Thyroid gland (tissue), 4 donors: ENCODE results near the gene SEC23IP. TPM values are rescaled to one million over a fixed set of nuclear protein-coding genes. Genes with fewer than 3 reads are reported as not detected.

Experiments used
- DNase-seq, 2 donors: peaks; one replicate each; pipeline ENCODE4 v3.0.0-alpha.2; 2019
- H3K27ac ChIP-seq, 3 donors: fragments of 200-600 bp; sonication (generic); 1 replicate in 2 of 3; 2 replicates in 1 of 3; pipeline ENCODE4 v1.5.1; 2016 to 2019; ENCODE audit warnings: mild to moderate bottlenecking in 1 of 3, moderate library complexity in 1 of 3
- H3K27me3 ChIP-seq: fragments of 200-600 bp; sonication (generic); one replicate; pipeline ENCODE4 v1.5.1; 2019
- H3K36me3 ChIP-seq, 2 donors: fragments of 200-600 bp; sonication (generic); one replicate each; pipeline ENCODE4 v1.5.1; 2016 to 2019
- H3K4me1 ChIP-seq, 2 donors: fragments of 200-600 bp; sonication (generic); one replicate each; pipeline ENCODE4 v1.5.1; 2017 to 2019
- H3K4me3 ChIP-seq, 3 donors: fragments of 200-600 bp; sonication (generic); replicated peaks in 1 of 3; 1 replicate in 2 of 3; 2 replicates in 1 of 3; pipeline ENCODE4 v1.5.1; 2016; ENCODE audit warnings: mild to moderate bottlenecking in 1 of 3
- H3K9me3 ChIP-seq: fragments of 200-600 bp; sonication (generic); one replicate; pipeline ENCODE4 v1.5.1; 2017
- CTCF ChIP-seq, 6 experiments: fragments of 200-600 bp in 3 of 6; fragments of 450-650 bp in 3 of 6; sonication (generic) in 3 of 6; IDR thresholded peaks; one replicate each; pipeline ENCODE4 v1.5.1; 2016 to 2019; ENCODE audit warnings: antibody characterized with exemption in 6 of 6, mild to moderate bottlenecking in 2 of 6, inconsistent platforms in 1 of 6, moderate library complexity in 1 of 6
- POLR2A ChIP-seq, 2 donors: fragments of 450-650 bp; IDR thresholded peaks; one replicate each; pipeline ENCODE4 v1.6.1; 2017; ENCODE audit warnings: antibody characterized with exemption in 2 of 2, mild to moderate bottlenecking in 2 of 2, moderate library complexity in 1 of 2
- WGBS, 2 donors: methylation state at CpG; one replicate each; pipeline ENCODE4 v1.1.5; 2017; 5-methylcytosine and 5-hydroxymethylcytosine counted together
- intact Hi-C: fragments of 100-400 bp; cut with DNase I; formaldehyde crosslinking; loops from one replicate; pipeline ENCODE4 v1.15.1; 2023
- total RNA-seq, 4 donors: library from RNA; depleted of rRNA; stranded (reverse); fragments of >200 nt; gene quantifications; one replicate each; pipeline ENCODE4 v1.2.3, GENCODE V29; 2016

The SEC23IP gene
- 10 to 100 TPM; 16.0 to 34.0 (median 32.7) TPM for total RNA-seq

DNA sequence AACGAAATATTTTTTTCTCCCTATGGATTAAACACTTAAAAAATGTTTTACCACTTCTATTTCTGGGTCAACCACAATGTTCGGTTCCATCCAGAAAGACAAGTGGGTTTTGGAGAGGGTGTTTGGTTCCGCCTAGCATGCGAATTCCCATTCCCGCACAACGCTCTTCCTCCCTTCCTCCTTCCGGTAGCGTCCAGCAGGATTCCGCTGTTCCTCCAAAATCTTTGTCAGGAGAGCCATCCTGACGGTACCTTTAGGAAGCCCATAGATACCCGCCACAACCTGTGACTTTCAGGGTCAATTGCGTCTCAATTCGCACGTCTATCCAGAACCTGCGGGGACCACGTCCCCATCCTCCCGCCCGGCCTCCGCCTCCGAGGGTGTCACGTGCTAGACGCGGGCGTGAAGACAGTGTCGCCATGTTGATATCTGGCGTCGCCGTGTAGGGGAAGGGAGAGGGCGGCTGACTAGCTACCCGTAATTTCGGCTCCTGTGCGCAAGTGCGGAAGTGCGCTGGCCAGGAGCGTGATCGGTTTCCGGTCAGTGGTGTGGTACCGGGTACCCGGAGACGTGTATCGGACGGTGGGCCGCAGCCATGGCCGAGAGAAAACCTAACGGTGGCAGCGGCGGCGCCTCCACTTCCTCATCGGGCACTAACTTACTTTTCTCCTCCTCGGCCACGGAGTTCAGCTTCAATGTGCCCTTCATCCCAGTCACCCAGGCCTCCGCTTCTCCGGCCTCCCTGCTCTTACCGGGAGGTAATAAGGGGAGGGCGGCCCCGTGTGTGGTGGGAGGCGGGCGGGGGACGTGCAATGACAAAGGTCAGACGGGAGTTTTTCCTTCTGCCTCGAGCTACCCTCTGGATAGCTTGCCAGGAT, at the start of gene SEC23IP:
SEC23IP (plus strand) TSS at position 543 of the 878 bp plus-strand sequence; CDS start at position 596, 53 bp downstream.
- H3K4me3 ChIP-seq, result peak within 1 kb of the TSS; percentile 74 to 100 (median 84)
- H3K27ac ChIP-seq, result peak within 1 kb of the TSS; percentile 64 to 76 (median 72)
- H3K9me3 ChIP-seq, result no peaks in the 10 kb centered on the region
- H3K36me3 ChIP-seq, result no peaks in the 10 kb centered on the region
- intact Hi-C loops, result no loop called here
- no peaks in the 10 kb centered on the region for H3K27me3 ChIP-seq
- WGBS, 2 donors, result 1 to 2% methylated on average over 39 to 58 of the region's 61 CpGs
- peaks cover 32 to 34% of the 10 kb centered on the region in 2 donors for H3K4me1 ChIP-seq
- TF ChIP-seq POLR2A (IDR thresholded peaks at IDR 0.05), result peak in 1 of 2 donors; percentile 83
- TF ChIP-seq CTCF (IDR thresholded peaks at IDR 0.05), result peak in 1 of 6 experiments; percentile 5
- DNase-seq, result peak; percentile 98

- H3K27me3 ChIP-seq, result no peaks in the 10 kb centered on the region
- H3K36me3 ChIP-seq, result peaks cover 61 to 68% of the 10 kb centered on the region in 2 donors
- H3K9me3 ChIP-seq, result no peaks in the 10 kb centered on the region
- 94 to 97% methylated on average over 1 of the region's 1 CpG for WGBS, 2 donors
- DNase-seq, result no peak
- H3K4me3 ChIP-seq, result no peak overlapping the region
- no peak overlapping the region for H3K27ac ChIP-seq
- no peaks in the 10 kb centered on the region for H3K4me1 ChIP-seq
- intact Hi-C loops, result no loop called here
- TF ChIP-seq CTCF (IDR thresholded peaks at IDR 0.05) (no peak), POLR2A (IDR thresholded peaks at IDR 0.05) (no peak)
These were observed 46.9 kb upstream of the SEC23IP start for GRCh38 chr10:119845656-119846055.

DNA sequence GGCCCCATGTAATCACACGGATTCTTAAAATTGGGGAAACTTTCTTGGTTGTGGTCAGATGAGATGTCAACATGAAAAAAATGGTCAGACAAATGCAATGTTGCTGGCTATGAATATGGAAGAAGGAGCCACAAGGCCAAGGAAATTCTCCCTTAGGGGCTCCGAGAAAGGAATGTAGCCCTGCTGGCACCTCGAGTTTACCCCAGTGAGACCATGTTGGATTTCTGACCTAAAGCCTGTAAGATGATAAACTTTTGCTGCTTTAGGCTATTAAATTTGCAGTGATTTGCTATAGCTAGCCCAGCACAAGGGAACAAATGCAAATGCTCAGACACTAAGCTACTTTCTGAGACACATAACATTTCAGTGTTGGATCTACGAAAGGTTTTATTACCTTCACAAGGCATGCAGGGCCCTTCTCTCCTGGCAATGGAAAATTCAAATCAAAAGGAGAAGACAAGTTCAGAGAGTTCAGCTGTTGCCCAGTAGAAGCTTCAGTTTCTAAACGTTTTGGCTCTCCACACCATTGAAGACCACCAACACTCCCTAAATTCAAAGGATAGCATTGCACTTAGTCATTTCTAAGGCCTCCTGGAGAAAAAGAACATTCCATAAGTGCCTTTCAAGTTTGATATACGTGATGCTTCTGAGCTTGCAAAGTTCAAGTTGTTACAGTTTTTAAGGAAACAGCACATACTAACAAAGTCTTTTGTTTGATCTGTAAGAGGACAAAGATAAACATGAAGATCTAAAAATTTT, 43.3 kb upstream of the SEC23IP start:
- TF ChIP-seq POLR2A (IDR thresholded peaks at IDR 0.05) (no peak), CTCF (IDR thresholded peaks at IDR 0.05) (no peak)
- Histone ChIP-seq H3K27ac (no peak overlapping the region), H3K27me3 (no peaks in the 10 kb centered on the region), H3K9me3 (no peaks in the 10 kb centered on the region), H3K4me1 (no peaks in the 10 kb centered on the region), H3K36me3 (peaks cover 34 to 48% of the 10 kb centered on the region in 2 donors), H3K4me3 (no peak overlapping the region)
- no peak for DNase-seq
- WGBS, 2 donors, result 83 to 89% methylated on average over 6 of the region's 6 CpGs
- intact Hi-C loops, result no loop called here

- intact Hi-C loops, result no loop called here
These were observed 42.6 kb upstream of the SEC23IP start for GRCh38 chr10:119849944-119850343.

More at GRCh38 chr10:119849944-119850343, 42.6 kb upstream of the SEC23IP start:
- Histone ChIP-seq H3K4me1 (no peaks in the 10 kb centered on the region), H3K27me3 (no peaks in the 10 kb centered on the region), H3K36me3 (peaks cover 27 to 45% of the 10 kb centered on the region in 2 donors), H3K27ac (no peak overlapping the region), H3K9me3 (no peaks in the 10 kb centered on the region), H3K4me3 (no peak overlapping the region)
- WGBS, 2 donors, result 91 to 97% methylated on average over 3 of the region's 3 CpGs
- DNase-seq, result no peak
- no peak for TF ChIP-seq CTCF (IDR thresholded peaks at IDR 0.05)
